ENCODE results near the gene CDH8. TPM values are rescaled to one million over a fixed set of nuclear protein-coding genes. Genes with fewer than 3 reads are reported as not detected.

Gene CDH8
- total RNA-seq, 2 experiments from 2014 or later, result not detected

- no peak for TF ChIP-seq EZH2phosphoT487 (IDR thresholded peaks at IDR 0.05; ENCODE audit: borderline replicate concordance, low read depth, low read length)
- TF ChIP-seq CTCF (conservative IDR thresholded peaks at IDR 0.05; ENCODE audit: low read length), result no peak
- Histone ChIP-seq H3K27ac (ENCODE audit: low read depth, low read length, poor library complexity, severe bottlenecking) (no peak overlapping the region), H3K9me2 (ENCODE audit: insufficient read depth, low read length) (no peaks in the 10 kb centered on the region), H4K20me1 (ENCODE audit: insufficient read depth, low read length) (no peaks in the 10 kb centered on the region), H2AFZ (ENCODE audit: low read length) (no peak overlapping the region), H3K9me3 (ENCODE audit: low read length) (no peaks in the 10 kb centered on the region), H3K4me2 (ENCODE audit: low read length) (no peak overlapping the region), H3K4me1 (ENCODE audit: insufficient read depth, low read length, poor library complexity, severe bottlenecking) (no peaks in the 10 kb centered on the region), H3K36me3 (ENCODE audit: insufficient read depth, low read length) (no peaks in the 10 kb centered on the region), H3K79me2 (ENCODE audit: insufficient read depth, low read depth, low read length) (no peaks in the 10 kb centered on the region), H3K4me3 (ENCODE audit: low read depth, low read length, poor library complexity, severe bottlenecking) (no peak overlapping the region)
- DNase-seq (ENCODE audit: low spot score), result no peak
- POLR2A ChIA-PET, result no interaction called here
- CTCF ChIA-PET (ENCODE audit: unreplicated experiment), result no interaction called here
- intact Hi-C loops (cut with micrococcal nuclease; ENCODE audit: unreplicated experiment), result no loop called here
- BruUV-seq (replicated peaks), result no TSS peak
Measured at GRCh38 chr16:61957075-61957855, 79.0 kb downstream of the CDH8 start.

- Histone ChIP-seq H3K4me2 (ENCODE audit: low read length) (no peak overlapping the region), H3K4me3 (ENCODE audit: low read depth, low read length, poor library complexity, severe bottlenecking) (no peak overlapping the region), H3K36me3 (ENCODE audit: insufficient read depth, low read length) (no peaks in the 10 kb centered on the region), H3K9me2 (ENCODE audit: insufficient read depth, low read length) (no peaks in the 10 kb centered on the region), H3K79me2 (ENCODE audit: insufficient read depth, low read depth, low read length) (no peaks in the 10 kb centered on the region), H3K9me3 (ENCODE audit: low read length) (no peaks in the 10 kb centered on the region), H3K27ac (ENCODE audit: low read depth, low read length, poor library complexity, severe bottlenecking) (no peak overlapping the region), H4K20me1 (ENCODE audit: insufficient read depth, low read length) (no peaks in the 10 kb centered on the region), H3K4me1 (ENCODE audit: insufficient read depth, low read length, poor library complexity, severe bottlenecking) (no peaks in the 10 kb centered on the region), H2AFZ (ENCODE audit: low read length) (no peak overlapping the region)
- no peak for DNase-seq (ENCODE audit: low spot score)
- no TSS peak for BruUV-seq (replicated peaks)
- intact Hi-C loops (cut with micrococcal nuclease; ENCODE audit: unreplicated experiment), result no loop called here
- POLR2A ChIA-PET, result no interaction called here
- TF ChIP-seq CTCF (conservative IDR thresholded peaks at IDR 0.05; ENCODE audit: low read length) (no peak), EZH2phosphoT487 (IDR thresholded peaks at IDR 0.05; ENCODE audit: borderline replicate concordance, low read depth, low read length) (no peak)
- CTCF ChIA-PET (ENCODE audit: unreplicated experiment), result no interaction called here
Measured at GRCh38 chr16:61952841-61953240, 83.4 kb downstream of the CDH8 start.

- H3K4me2 ChIP-seq (ENCODE audit: low read length), result no peak overlapping the region
- H3K9me3 ChIP-seq (ENCODE audit: low read length), result no peaks in the 10 kb centered on the region
- H3K27ac ChIP-seq (ENCODE audit: low read depth, low read length, poor library complexity, severe bottlenecking), result no peak overlapping the region
- TF ChIP-seq CTCF (conservative IDR thresholded peaks at IDR 0.05; ENCODE audit: low read length), result no peak
- TF ChIP-seq EZH2phosphoT487 (IDR thresholded peaks at IDR 0.05; ENCODE audit: borderline replicate concordance, low read depth, low read length), result no peak
- H3K79me2 ChIP-seq (ENCODE audit: insufficient read depth, low read depth, low read length), result no peaks in the 10 kb centered on the region
- POLR2A ChIA-PET, result no interaction called here
- intact Hi-C loops (cut with micrococcal nuclease; ENCODE audit: unreplicated experiment), result no loop called here
- no peaks in the 10 kb centered on the region for H4K20me1 ChIP-seq (ENCODE audit: insufficient read depth, low read length)
- no TSS peak for BruUV-seq (replicated peaks)
- no peaks in the 10 kb centered on the region for H3K9me2 ChIP-seq (ENCODE audit: insufficient read depth, low read length)
- H3K4me1 ChIP-seq (ENCODE audit: insufficient read depth, low read length, poor library complexity, severe bottlenecking), result no peaks in the 10 kb centered on the region
- DNase-seq (ENCODE audit: low spot score), result no peak
- H3K4me3 ChIP-seq (ENCODE audit: low read depth, low read length, poor library complexity, severe bottlenecking), result no peak overlapping the region
- no peak overlapping the region for H2AFZ ChIP-seq (ENCODE audit: low read length)
- CTCF ChIA-PET (ENCODE audit: unreplicated experiment), result no interaction called here
- no peaks in the 10 kb centered on the region for H3K36me3 ChIP-seq (ENCODE audit: insufficient read depth, low read length)
Measured at GRCh38 chr16:61948414-61948813, 87.8 kb downstream of the CDH8 start.
